HCEC 1CT (cell line): ENCODE data around the gene PSME1.
A peak's percentile ranks its signal among the peaks of the same experiment; 100 is the strongest.

Experiments
- DNase-seq: peaks from one replicate; pipeline ENCODE4 v3.0.0-alpha.2; 2017

PSME1 gene

GRCh38 chr14:24147761-24148428 lies 11.9 kb downstream of the PSME1 start:
- no peak for DNase-seq

- no peak for DNase-seq
These were observed 13.4 kb downstream of the PSME1 start for GRCh38 chr14:24149302-24149969.

GRCh38 chr14:24150061-24150460 lies 14.1 kb downstream of the PSME1 start:
- DNase-seq: no peak

DNA sequence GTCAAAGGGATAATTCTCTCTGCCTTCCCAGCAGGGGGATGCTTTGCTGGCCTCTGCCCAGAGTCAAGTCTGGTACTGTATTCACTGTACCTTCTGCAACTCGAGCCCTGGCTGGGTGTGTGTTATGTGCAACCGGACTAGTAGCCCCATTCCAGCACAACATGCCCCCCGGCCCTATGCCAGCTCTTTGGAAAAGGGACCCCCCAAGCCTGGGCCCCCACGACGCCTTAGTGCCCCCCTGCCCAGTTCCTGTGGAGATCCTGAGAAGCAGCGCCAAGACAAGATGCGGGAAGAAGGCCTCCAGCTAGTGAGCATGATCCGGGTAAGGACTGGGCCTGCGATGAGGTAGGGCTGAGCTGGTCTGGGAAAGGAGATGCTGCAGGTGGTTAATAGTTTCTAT lies 14.6 kb downstream of the PSME1 start:
- DNase-seq: no peak

DNA sequence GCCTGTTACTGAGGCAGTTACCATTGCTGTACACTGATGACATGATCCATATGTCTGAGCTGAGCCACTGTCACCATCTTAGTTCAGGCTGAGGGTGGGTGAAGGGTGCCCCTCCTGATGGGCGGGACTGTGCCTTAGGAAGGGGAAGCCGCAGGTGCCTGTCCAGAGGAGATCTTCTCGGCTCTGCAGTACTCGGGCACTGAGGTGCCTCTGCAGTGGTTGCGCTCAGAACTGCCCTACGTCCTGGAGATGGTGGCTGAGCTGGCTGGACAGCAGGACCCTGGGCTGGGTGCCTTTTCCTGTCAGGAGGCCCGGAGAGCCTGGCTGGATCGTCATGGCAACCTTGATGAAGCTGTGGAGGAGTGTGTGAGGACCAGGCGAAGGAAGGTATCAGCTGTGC lies 15.0 kb downstream of the PSME1 start:
- DNase-seq: no peak

GRCh38 chr14:24151404-24152080 lies 15.5 kb downstream of the PSME1 start:
- DNase-seq: no peak

DNA sequence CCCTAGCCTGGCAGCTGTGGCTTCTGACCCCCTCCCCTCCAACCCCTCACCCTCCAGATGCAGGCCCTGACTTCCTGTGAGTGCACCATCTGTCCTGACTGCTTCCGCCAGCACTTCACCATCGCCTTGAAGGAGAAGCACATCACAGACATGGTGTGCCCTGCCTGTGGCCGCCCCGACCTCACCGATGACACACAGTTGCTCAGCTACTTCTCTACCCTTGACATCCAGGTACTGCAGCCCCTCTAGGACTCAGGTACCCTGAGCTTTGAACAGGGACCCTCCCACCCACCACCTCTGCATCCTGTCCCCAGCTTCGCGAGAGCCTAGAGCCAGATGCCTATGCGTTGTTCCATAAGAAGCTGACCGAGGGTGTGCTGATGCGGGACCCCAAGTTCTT lies 19.1 kb downstream of the PSME1 start:
- DNase-seq: no peak

DNA sequence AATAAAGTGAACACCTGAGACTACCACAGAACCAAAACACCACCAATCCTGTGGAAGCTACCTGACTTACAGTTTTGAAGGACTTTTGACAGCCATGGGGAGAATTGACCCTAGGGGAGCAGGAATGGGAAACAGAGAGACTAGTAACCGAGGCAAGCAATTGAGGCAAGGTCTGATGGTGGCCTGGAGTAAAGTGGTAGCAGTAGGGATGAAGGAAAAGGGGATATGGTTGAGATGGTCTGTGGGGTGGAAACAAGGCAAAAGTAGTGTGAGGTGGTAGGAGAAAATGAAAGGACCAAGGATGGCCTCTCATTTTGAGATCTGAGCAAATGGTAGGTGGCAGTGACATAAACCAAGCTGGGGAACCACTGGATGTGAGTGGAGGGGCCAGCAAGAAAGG lies 20.8 kb downstream of the PSME1 start:
- DNase-seq: no peak

GRCh38 chr14:24157331-24157730 lies 21.3 kb downstream of the PSME1 start:
- DNase-seq: no peak

DNA sequence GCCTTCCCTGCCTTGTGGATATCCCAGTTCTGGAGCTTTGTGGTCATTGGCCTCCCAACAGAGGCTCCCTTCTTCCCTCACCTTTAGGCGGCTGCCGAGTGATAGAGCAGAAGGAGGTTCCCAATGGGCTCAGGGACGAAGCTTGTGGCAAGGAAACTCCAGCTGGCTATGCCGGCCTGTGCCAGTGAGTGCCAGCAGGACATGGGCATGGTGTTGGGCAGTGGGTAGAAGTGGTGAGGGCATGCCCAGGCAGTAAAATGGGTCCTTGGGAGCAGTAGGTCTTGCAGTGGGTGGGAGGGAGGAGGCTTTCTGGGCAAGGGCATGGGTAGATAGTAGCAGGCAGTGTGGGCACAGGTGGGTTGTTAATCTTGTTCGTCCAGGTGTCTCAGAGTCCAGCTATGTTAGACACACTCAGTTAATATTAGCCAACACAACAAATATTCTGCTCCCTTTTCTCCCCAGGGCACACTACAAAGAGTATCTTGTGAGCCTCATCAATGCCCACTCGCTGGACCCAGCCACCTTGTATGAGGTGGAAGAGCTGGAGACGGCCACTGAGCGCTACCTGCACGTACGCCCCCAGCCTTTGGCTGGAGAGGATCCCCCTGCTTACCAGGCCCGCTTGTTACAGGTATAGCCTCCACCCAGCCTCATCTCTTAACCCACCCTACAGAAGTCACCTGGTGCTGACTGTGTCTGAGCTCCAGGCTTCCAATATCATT lies 23.9 kb downstream of the PSME1 start:
- no peak for DNase-seq

DNA sequence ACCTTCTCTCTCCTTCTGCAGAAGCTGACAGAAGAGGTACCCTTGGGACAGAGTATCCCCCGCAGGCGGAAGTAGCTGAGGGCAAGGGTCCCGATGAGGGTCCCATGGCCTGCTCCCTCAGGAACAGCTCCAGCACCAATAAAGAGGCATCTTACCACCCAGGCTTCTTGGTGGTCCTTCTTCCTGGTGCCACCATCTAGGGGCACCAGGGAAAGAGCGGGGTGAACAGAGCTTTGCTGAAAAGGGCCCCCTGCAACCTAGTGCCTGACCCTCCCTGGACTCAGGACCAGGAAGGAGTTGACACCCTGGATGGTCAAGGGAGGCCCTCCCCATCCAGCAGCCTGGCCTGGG lies 24.5 kb downstream of the PSME1 start:
- no peak for DNase-seq

- peak; percentile 86 for DNase-seq
These were observed 25.1 kb downstream of the PSME1 start, which contains the start of gene IRF9 for GRCh38 chr14:24160850-24161804. Gene IRF9, plus strand, starts transcription at chr14:24161265. Its CDS starts 880 bp downstream, at chr14:24162145.

DNA sequence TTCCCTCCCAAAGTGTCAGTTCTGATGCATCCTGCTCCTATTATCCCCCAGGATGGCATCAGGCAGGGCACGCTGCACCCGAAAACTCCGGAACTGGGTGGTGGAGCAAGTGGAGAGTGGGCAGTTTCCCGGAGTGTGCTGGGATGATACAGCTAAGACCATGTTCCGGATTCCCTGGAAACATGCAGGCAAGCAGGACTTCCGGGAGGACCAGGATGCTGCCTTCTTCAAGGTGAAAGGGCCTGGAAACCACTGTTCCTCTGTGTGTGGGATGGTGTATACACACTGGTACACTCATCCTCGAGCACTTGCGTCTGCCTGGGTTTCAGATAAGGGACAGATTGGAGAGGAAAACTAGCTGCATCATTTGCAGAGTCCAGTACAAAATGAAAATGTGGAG lies 26.1 kb downstream of the PSME1 start:
- DNase-seq: no peak

DNA sequence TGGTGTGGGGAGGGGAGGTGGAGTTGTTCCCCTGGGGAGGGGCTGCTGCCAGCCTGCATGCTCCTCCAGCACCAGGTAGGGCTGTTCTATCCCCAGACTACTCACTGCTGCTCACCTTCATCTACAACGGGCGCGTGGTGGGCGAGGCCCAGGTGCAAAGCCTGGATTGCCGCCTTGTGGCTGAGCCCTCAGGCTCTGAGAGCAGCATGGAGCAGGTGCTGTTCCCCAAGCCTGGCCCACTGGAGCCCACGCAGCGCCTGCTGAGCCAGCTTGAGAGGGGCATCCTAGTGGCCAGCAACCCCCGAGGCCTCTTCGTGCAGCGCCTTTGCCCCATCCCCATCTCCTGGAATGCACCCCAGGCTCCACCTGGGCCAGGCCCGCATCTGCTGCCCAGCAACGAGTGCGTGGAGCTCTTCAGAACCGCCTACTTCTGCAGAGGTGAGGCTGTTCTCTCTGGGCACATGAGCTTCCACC lies 28.6 kb downstream of the PSME1 start:
- no peak for DNase-seq

DNA sequence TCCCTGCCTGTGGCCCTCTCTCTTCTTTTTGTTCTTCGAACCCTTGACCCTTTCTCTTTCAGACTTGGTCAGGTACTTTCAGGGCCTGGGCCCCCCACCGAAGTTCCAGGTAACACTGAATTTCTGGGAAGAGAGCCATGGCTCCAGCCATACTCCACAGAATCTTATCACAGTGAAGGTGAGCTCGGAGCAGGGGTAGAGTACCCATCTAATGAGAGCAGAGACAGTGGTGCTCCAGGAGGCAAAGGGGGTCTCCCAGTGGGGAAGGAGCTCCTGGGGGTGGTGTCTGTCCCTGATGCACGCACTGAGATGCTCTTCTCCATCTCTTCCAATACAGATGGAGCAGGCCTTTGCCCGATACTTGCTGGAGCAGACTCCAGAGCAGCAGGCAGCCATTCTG lies 29.8 kb downstream of the PSME1 start:
- DNase-seq: no peak

DNA sequence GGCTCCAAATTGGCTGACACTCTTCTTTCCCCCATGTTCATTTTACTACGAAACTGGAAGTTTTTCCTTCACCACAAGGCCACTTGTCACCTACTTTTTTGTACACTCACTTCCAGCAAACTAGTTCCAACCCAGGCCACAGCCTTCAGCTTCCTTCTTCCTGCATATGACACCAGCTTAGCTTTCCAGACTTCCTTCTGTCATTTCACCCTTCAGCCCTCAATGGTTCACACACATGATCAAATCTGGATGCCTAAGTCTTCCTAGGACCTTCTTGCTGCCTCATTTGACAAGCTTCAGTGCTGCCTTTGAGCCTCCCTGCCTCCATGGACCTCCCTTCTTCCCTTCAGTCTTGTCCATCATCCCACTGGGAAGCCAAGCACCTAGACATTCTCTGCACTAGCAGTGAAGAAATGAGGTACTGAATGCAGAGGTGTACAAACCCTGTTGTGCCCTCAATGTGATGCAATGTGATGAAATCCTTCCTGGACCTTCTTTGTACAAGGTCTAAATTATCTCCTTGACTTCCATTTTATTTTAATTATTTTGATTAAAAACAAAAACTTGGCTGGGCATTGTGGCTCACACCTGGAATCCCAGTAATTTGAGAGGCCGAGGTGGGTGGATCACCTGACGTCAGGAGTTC lies 31.6 kb downstream of the PSME1 start:
- DNase-seq: no peak

DNA sequence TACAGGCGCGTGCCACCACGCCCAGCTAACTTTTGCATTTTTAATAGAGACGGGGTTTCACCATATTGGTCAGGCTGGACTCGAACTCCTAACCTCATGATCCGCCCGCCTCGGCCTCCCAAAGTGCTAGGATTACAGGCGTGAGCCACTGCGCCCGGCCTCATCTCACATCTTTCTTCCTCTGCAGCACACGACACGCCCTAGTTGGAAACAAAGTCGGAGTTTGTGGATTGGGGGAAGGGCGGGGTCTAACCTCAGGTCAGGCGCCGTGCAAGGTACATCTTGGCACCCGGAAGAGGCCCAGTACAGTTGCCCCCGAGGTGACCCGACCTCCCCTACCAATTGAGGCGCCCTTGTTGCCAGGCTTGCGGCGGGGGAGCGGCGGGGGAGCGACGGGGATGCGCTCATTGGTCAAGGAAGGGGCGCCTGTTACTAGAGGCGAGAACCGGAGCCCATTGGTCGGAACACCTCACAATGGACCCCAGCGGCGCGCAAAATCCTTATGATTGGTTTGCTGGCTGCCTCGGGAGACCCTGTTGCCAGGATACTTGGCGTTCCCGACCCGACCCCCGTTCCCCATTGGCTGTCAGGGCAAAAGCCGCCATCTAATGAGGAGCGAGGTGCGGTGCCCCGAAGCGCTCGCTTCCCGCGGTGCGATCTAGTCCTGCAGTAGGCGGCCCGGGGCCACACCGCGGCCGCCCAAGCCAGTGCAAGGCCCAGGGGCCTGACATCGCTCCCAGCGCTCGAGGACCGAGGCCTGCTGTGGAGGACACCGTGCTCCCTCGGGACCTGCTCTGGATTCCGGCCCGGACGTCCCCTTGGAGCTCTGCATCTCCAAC lies 35.6 kb downstream of the PSME1 start, which contains the start of gene REC8:
REC8 (plus strand) TSS at position 659 of the 839 bp plus-strand sequence. CDS start 473 bp downstream, outside the sequence.
- no peak for DNase-seq

DNA sequence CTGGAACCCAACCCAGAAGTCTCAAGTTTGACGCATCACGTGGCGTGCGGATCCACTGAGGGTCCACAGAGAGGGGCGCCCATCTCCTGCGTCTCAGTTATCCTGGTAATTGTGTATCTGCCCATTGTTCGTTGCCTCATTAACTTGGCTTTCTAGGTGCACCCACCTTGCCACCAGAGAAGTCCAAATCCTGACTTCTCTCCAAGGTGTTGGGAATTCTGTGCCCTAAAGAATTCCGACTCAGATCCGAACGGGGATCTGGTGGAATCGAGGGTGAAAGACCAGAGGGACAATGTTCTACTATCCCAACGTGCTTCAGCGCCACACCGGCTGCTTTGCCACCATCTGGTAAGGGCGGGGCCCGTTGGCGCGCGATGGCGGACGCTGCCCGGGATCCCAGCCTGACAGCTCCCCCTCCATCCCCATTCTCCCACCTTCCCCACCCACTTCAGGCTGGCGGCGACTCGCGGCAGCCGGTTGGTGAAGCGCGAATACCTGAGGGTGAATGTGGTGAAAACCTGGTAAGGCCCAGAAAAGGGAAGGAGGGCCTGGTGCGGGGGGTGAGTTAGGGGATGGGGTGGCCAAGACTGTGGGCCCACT lies 36.4 kb downstream of the PSME1 start:
- DNase-seq: no peak

DNA sequence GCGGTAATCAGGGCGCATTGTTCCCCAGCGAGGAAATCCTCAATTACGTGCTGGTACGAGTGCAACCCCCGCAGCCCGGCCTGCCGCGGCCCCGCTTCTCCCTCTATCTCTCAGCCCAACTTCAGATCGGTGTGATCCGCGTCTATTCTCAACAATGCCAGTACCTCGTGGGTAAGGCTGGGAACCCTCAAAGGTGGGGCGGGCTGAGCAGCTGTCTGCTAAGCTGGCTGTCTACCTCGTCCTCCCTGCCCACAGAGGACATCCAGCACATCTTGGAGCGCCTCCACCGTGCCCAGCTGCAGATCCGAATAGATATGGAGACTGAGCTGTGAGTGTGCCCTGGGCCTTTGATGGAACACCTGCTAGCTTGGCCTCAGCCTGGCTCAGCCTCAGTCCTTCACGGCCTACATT lies 36.9 kb downstream of the PSME1 start:
- DNase-seq: no peak

GRCh38 chr14:24176599-24176998 lies 40.6 kb downstream of the PSME1 start:
- no peak for DNase-seq
